HUES6 (cell line): ENCODE measurements around the gene MRPL11.
"Not testable (repeated sequence)": the region's sequence is repeated elsewhere in the genome, so short reads cannot be mapped to it uniquely, and the experiment has no call there.

Experiments
- H3K27ac ChIP-seq: 2 replicates; pipeline ENCODE4 v1.7.0; 2013; ENCODE audit warnings: low read depth, mild to moderate bottlenecking, low read length, inconsistent platforms
- H3K27me3 ChIP-seq: 2 replicates; pipeline ENCODE4 v1.6.1; 2013; ENCODE audit warnings: low read length; ENCODE audit not compliant: control insufficient read depth, insufficient read depth
- H3K36me3 ChIP-seq: 2 replicates; pipeline ENCODE4 v1.6.1; 2013; ENCODE audit warnings: low read length; ENCODE audit not compliant: control insufficient read depth, insufficient read depth
- H3K4me1 ChIP-seq: 2 replicates; pipeline ENCODE4 v1.6.1; 2013; ENCODE audit warnings: low read length; ENCODE audit not compliant: control insufficient read depth, insufficient read depth
- H3K4me3 ChIP-seq: 2 replicates; pipeline ENCODE4 v1.5.1; 2013; ENCODE audit warnings: low read depth, low read length
- H3K9ac ChIP-seq: one replicate; pipeline ENCODE4 v1.6.1; 2013; ENCODE audit warnings: mild to moderate bottlenecking, low read length
- H3K9me3 ChIP-seq: 2 replicates; pipeline ENCODE4 v1.6.1; 2013; ENCODE audit warnings: low read depth, low read length; ENCODE audit not compliant: control insufficient read depth, insufficient read depth

Gene MRPL11

DNA sequence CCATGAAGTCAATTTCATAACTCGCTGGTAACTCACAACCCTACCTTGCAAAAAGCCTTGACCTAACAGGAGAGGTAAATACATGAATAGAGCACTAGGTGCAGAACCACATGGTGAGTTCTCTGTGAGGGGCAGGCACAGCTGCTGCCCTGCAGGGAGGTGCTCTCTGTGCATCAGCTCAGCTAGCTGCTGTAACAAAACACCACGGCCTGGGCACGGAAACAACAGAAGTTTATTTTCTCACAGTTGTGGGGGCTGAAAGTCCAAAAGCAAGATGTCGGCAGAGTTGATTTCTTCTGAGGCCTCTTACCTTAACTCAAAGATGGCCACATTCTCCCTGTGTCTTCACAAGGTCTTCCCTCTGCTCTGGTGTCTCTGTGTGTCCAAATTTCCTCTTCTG is 13.0 kb upstream of the MRPL11 start:
- no peak overlapping the region for H3K9ac ChIP-seq
- H3K4me1 ChIP-seq: no peaks in the 10 kb centered on the region
- peaks cover 3% of the 10 kb centered on the region; the same call in 1 of the 2 replicates for H3K27me3 ChIP-seq
- no peak overlapping the region for H3K27ac ChIP-seq
- no peak overlapping the region for H3K4me3 ChIP-seq
- no peaks in the 10 kb centered on the region for H3K36me3 ChIP-seq
- H3K9me3 ChIP-seq: peaks cover 6% of the 10 kb centered on the region; the same call in 1 of the 2 replicates

DNA sequence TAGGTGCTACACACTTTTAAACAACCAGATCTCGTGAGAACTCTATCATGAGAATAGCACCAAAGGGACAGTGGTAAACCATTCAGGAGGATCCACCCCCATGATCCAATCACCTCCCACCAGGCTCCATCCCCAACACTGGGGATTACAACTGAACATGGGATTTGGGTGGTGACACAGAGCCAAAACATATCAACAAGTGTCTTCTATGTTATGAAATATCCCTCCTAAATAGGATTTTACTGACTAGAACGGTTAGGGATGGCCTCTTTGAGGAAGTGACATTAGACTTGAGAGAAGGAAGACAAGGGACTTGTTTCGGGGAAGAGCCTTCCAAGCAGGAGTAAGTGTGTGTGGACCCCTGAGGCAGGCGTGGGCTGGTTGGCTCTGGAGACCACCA is 11.9 kb upstream of the MRPL11 start:
- Histone ChIP-seq H3K4me1 (no peaks in the 10 kb centered on the region; the same call in 1 of the 2 replicates), H3K4me3 (no peak overlapping the region), H3K9ac (no peak overlapping the region), H3K36me3 (no peaks in the 10 kb centered on the region), H3K27ac (no peak overlapping the region), H3K27me3 (peaks cover 3% of the 10 kb centered on the region; the same call in 1 of the 2 replicates), H3K9me3 (peaks cover 6% of the 10 kb centered on the region; the same call in 1 of the 2 replicates)

DNA sequence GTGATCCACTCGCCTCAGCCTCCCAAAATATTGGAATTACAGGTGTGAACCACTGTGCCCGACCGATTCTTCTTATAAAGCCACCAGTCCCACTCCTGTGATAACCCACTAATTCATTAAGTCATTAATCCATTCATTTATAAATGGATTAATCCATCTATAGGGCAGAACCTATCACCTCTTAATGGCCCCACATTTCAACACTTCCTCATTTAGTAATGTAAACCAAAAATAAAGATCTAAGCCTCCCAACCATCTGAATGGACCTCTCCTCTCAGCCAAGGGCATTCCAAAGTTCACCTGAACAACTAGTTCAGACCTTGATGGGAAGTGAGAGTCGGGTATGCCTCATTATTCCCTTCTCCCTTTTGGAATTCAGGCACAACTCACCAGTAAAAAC is 9.9 kb upstream of the MRPL11 start:
- Histone ChIP-seq H3K4me1 (no peaks in the 10 kb centered on the region; the same call in 1 of the 2 replicates), H3K9ac (no peak overlapping the region), H3K27ac (no peak overlapping the region), H3K27me3 (peaks cover 3% of the 10 kb centered on the region; the same call in 1 of the 2 replicates), H3K4me3 (no peak overlapping the region), H3K9me3 (peaks cover 10% of the 10 kb centered on the region; the same call in 1 of the 2 replicates), H3K36me3 (no peaks in the 10 kb centered on the region)

DNA sequence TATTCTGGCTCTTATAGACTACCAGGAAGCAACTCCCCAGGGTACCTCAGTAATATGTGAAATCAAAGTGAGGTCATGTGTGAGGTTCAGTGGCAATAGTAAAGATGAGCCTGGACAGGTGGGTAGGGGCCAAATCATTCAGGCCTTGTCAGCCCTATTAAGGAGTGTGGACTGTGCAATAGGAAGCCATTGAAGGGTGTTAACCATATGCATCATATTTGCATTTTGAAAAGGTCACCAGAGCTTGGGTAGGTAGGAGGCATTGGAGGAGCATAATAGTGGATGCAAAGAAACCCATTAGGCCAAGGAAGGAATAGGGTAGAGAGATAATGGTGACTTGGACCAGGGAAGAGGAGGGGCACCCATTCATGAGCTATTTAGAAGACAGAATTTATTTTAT is 8.4 kb upstream of the MRPL11 start:
- H3K27ac ChIP-seq: no peak overlapping the region
- H3K9me3 ChIP-seq: peaks cover 14% of the 10 kb centered on the region; the same call in 1 of the 2 replicates
- no peaks in the 10 kb centered on the region for H3K36me3 ChIP-seq
- H3K4me1 ChIP-seq: no peaks in the 10 kb centered on the region; the same call in 1 of the 2 replicates
- H3K4me3 ChIP-seq: no peak overlapping the region
- H3K27me3 ChIP-seq: 0 out of 2 replicates have a peak, but pooled peaks cover 3% of the 10 kb centered on the region
- H3K9ac ChIP-seq: no peak overlapping the region

DNA sequence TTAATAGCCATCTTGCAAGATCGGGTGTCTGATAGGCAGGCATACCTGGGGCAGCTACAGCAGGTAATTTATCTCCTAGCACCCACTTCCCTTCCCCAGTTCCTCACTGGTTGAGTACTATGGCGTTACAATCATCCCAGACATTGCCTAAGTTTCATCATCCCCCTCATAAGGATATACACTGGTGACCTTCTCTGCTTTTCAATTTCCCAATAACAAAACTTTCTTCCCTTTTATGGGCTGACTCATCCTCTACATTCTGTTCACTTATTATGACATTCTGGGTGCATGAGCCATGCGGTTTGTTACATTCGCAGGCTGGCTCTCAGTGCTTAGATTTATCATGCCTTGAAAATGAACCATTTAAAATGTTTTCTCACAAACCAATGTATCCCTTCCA is 5.0 kb upstream of the MRPL11 start:
- Histone ChIP-seq H3K36me3 (no peaks in the 10 kb centered on the region), H3K9ac (no peak overlapping the region), H3K9me3 (peaks cover 14% of the 10 kb centered on the region; the same call in 1 of the 2 replicates), H3K4me3 (no peak overlapping the region), H3K4me1 (no peaks in the 10 kb centered on the region; the same call in 1 of the 2 replicates), H3K27ac (no peak overlapping the region), H3K27me3 (no peaks in the 10 kb centered on the region)

DNA sequence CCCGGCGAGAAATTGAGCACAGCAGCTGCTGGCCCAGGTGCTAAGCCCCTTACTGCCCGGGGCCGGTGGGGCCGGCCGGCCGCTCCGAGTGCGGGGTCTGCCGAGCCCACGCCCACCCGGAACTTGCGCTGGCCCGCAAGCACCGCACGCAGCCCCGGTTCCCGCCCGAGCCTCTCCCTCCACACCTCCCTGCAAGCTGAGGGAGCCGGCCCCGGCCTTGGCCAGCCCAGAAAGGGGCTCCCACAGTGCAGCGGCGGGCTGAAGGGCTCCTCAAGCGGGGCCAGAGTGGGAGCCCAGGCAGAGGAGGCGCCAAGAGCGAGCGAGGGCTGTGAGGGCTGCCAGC is 2.3 kb upstream of the MRPL11 start:
- not testable (repeated sequence) for H3K27me3 ChIP-seq, H3K27ac ChIP-seq, H3K9ac ChIP-seq, H3K4me3 ChIP-seq, H3K4me1 ChIP-seq
- H3K9me3 ChIP-seq: peaks cover 14% of the 10 kb centered on the region; the same call in 1 of the 2 replicates
- peaks cover 14% of the 10 kb centered on the region for H3K36me3 ChIP-seq

DNA sequence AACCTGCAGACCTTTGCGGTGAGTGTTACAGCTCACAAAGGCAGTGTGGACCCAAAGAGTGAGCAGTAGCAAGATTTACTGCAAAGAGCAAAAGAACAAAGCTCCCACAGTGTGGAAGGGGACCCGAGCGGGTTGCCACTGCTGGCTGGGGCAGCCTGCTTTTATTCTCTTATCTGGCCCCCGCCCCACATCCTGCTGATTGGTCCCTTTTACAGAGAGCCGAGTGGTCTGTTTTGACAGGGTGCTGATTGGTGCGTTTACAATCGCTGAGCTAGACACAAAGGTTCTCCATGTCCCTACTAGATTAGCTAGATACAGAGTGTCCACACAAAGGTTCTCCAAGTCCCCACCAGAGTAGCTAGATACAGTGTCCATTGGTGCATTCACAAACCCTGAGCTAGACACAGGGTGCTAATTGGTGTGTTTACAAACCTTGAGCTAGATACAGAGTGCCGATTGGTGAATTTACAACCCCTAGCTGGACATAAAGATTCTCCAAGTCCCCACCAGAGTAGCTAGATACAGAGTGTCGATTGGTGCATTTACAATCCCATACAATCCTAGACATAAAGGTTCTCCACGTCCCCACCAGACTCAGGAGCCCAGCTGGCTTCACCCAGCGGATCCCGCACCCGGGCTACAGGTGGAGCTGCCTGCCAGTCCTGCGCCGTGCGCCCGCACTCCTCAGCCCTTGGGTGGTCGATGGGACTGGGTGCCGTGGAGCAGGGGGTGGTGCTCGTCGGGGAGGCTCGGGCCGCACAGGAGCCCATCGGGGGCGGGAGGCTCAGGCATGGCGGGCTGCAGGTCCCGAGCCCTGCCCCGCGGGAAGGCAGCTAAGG is 1.7 kb upstream of the MRPL11 start:
- not testable (repeated sequence) for H3K27ac ChIP-seq, H3K4me1 ChIP-seq, H3K4me3 ChIP-seq, H3K9ac ChIP-seq, H3K27me3 ChIP-seq
- peaks cover 14% of the 10 kb centered on the region; the same call in 1 of the 2 replicates for H3K9me3 ChIP-seq
- peaks cover 20% of the 10 kb centered on the region for H3K36me3 ChIP-seq

DNA sequence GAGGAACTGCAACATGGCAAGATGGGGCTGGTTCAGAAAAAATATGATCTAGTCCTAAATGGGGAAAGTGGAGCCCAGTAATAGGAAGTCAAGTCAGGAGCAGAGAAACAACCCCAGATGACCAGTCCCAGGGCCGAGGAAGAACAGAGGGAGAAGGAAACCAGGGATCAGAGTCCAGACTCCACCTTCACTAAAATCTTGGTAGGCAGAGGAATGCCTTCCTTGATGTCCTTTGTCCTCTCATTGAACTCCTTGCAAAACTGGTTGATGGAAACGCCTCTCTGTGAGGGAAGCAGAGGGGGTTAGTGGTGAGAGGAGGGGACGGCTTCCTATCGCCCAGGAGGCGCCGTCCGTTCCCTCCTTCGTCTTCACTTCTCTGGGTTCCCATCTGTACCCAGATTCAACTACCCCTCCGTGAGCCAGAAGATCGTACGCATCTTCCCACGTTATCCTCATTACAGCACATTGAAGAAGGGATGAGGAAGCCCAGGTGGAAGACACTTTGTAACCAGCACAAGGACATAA is 607 bp downstream of the MRPL11 start:
- H3K9me3 ChIP-seq: peaks cover 4% of the 10 kb centered on the region; the same call in 1 of the 2 replicates
- H3K9ac ChIP-seq: peak overlapping the region; percentile 95
- H3K4me1 ChIP-seq: peaks cover 4% of the 10 kb centered on the region; the same call in 1 of the 2 replicates
- peak overlapping the region; percentile 97 for H3K4me3 ChIP-seq
- H3K27ac ChIP-seq: peak overlapping the region; percentile 82
- no peaks in the 10 kb centered on the region for H3K27me3 ChIP-seq
- H3K36me3 ChIP-seq: peaks cover 28% of the 10 kb centered on the region

DNA sequence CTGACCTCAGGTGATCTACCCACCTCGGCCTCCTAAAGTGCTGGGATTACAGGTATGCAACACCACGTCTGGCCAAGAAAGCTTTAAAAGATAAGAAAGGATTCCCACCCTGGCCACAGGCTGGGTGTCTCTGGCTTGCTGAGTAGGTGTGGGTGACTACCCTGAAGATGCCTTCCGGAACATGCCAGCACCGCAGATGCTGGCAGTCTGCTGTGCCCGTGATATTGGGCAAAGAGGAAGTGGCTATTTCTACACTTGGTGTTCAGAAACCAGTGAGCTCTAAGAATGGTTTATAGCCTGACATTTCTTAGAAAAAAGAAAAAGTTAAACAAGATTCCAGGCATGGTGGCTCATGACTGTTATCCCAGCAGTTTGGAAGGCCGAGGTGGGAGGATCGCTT is 6.1 kb downstream of the MRPL11 start:
- Histone ChIP-seq H3K27ac (no peak overlapping the region), H3K4me1 (no peaks in the 10 kb centered on the region), H3K4me3 (no peak overlapping the region), H3K27me3 (no peaks in the 10 kb centered on the region), H3K9ac (no peak overlapping the region), H3K36me3 (peaks cover 28% of the 10 kb centered on the region), H3K9me3 (no peaks in the 10 kb centered on the region)

DNA sequence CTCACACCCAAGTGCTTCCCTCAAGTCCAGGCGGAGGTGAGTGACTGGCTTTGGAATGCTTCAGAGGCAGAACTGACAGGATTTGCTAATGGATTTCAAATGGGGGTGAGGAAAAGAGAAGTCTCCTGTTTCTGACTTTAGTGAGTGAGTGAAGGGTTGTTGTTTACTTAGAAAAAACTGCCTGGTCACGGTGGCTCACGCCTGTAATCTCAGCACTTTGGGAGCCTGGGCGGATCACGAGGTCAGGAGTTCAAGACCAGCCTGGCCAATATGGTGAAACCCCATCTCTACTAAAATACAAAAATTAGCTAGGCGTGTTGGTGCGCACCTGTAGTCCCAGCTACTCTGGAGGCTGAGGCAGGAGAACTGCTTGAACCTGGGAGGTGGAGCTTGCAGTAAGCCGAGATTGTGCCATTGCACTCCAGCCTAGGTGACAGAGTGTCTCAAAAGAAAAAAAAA is 6.7 kb downstream of the MRPL11 start:
- not testable (repeated sequence) for H3K9ac ChIP-seq, H3K27me3 ChIP-seq, H3K27ac ChIP-seq, H3K9me3 ChIP-seq, H3K4me1 ChIP-seq, H3K4me3 ChIP-seq
- peaks cover 24% of the 10 kb centered on the region for H3K36me3 ChIP-seq

DNA sequence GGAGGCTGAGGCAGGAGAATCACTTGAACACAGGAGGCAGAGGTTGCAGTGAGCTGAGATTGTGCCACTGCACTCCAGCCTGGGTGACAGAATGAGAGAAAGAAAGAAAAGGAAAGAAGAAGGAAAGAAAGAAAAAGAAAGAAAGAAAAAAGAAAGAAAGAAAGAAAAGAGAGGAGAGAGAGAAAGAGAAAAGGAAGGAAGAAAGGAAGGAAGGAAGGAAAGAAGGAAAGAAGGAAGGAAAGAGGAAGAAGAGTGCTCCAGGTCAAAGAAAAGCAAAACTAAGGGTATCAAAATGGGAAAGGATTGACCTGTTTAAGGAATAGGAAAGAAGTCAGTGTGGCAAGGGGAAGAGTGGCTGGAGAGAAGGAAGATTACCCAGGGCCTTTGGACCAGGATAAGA is 7.4 kb downstream of the MRPL11 start:
- peaks cover 18% of the 10 kb centered on the region for H3K36me3 ChIP-seq

More for the DNA sequence above, 7.4 kb downstream of the MRPL11 start:
- not testable (repeated sequence) for H3K9ac ChIP-seq, H3K27ac ChIP-seq, H3K4me3 ChIP-seq, H3K4me1 ChIP-seq, H3K9me3 ChIP-seq, H3K27me3 ChIP-seq
